NT2/D1 (cell line): ENCODE data around the gene TMEM200B.

Source experiments
- DNase-seq: peaks from one replicate; pipeline ENCODE4 v3.0.0-alpha.2; 2011; ENCODE audit warnings: low read depth, low spot score
- H3K27me3 ChIP-seq: 2 replicates; pipeline ENCODE4 v1.6.0; 2011; ENCODE audit warnings: mild to moderate bottlenecking; ENCODE audit not compliant: insufficient read length, insufficient read depth
- H3K36me3 ChIP-seq: 2 replicates; pipeline ENCODE4 v1.6.1; 2011; ENCODE audit warnings: mild to moderate bottlenecking, low read length, mixed read lengths; ENCODE audit not compliant: insufficient read depth, insufficient read length
- H3K4me1 ChIP-seq: 2 replicates; pipeline ENCODE4 v1.5.1; 2011; ENCODE audit not compliant: insufficient read depth, insufficient read length
- H3K4me3 ChIP-seq: 2 replicates; pipeline ENCODE4 v1.5.1; 2011; ENCODE audit warnings: low read depth; ENCODE audit not compliant: insufficient read length
- H3K9ac ChIP-seq: 2 replicates; pipeline ENCODE4 v1.6.0; 2011; ENCODE audit warnings: low read depth; ENCODE audit not compliant: insufficient read length
- H3K9me3 ChIP-seq: 2 replicates; pipeline ENCODE4 v1.5.1; 2011; ENCODE audit warnings: mild to moderate bottlenecking, low read length; ENCODE audit not compliant: insufficient read depth
- SUZ12 ChIP-seq: IDR thresholded peaks from 2 replicates; pipeline ENCODE4 v1.6.1; 2011; ENCODE audit not compliant: insufficient read length, insufficient read depth; ENCODE audit errors: extremely low read depth
- YY1 ChIP-seq: IDR thresholded peaks from 2 replicates; pipeline ENCODE4 v1.6.1; 2011; ENCODE audit not compliant: insufficient read length, insufficient read depth
- ZNF274 ChIP-seq: IDR thresholded peaks from 2 replicates; pipeline ENCODE4 v1.6.1; 2011; ENCODE audit warnings: mild to moderate bottlenecking, low read depth, low read length

TMEM200B gene

DNA sequence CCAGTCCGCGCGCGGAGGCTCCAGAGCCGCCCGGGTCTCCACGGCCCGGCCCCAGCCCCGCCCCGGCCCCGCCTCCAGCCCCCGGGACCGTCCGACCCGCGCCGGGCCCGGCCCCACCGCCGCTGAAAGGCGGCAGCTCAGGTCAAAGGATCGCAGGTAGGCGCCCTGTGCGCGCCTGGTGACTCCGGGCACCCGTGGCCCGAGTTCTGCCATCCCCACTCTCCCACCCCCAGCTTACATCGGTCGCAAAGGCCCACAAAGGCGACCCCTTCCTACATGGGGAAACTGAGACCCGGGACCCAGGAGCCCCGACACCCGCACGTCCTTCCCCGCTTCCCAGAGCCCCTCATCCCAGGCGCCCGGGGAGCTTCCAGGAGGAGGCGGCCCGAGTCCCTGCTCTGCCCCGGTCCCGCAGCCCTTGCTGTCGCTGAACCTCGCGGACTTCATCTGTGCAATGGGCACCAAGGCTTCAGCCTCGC lies at the start of gene TMEM200B:
TMEM200B (minus strand) TSS at position 17 of the 479 bp plus-strand sequence. CDS start 2,075 bp downstream, outside the sequence.
- Histone ChIP-seq H3K4me1 (peaks cover 19% of the 10 kb centered on the region), H3K36me3 (peaks cover 17% of the 10 kb centered on the region), H3K27me3 (peaks cover 40% of the 10 kb centered on the region), H3K9me3 (peaks cover 17% of the 10 kb centered on the region; the same call in 1 of the 2 replicates), H3K9ac (peak within 1 kb of the TSS; percentile 97), H3K4me3 (peak within 1 kb of the TSS; percentile 92)
- TF ChIP-seq ZNF274 (no peak), YY1 (no peak), SUZ12 (no peak)
- DNase-seq = no peak

DNA sequence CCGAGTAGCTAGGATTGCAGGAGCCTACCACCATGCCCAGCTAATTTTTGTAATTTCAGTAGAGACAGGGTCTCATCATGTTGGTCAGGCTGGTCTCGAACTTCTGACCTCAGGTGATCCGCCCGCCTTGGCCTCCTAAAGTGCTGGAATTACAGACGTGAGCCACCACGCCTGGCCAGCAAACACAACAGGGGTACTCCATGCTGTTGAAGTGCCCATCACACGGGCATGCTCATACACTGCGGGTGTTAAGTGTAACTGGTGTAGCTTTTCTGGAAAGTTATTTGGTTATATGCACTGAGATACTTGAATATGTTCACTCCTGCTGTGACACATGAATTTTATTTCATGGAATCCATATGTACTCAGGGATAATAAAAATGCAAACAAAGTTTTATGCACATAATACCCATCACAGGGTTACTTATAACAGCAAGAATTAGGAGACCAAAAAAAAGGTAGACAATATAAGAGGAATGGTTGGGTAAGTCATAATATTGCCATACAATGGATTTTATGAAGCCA lies 48.8 kb upstream of the TMEM200B start:
- DNase-seq = no peak
- H3K36me3 ChIP-seq = peaks cover 64% of the 10 kb centered on the region
- H3K9ac ChIP-seq = no peak overlapping the region
- H3K27me3 ChIP-seq = no peaks in the 10 kb centered on the region
- H3K4me1 ChIP-seq = peaks cover 3% of the 10 kb centered on the region
- H3K4me3 ChIP-seq = no peak overlapping the region
- TF ChIP-seq SUZ12 = no peak
- no peak for TF ChIP-seq ZNF274
- no peak for TF ChIP-seq YY1
- H3K9me3 ChIP-seq = no peaks in the 10 kb centered on the region

DNA sequence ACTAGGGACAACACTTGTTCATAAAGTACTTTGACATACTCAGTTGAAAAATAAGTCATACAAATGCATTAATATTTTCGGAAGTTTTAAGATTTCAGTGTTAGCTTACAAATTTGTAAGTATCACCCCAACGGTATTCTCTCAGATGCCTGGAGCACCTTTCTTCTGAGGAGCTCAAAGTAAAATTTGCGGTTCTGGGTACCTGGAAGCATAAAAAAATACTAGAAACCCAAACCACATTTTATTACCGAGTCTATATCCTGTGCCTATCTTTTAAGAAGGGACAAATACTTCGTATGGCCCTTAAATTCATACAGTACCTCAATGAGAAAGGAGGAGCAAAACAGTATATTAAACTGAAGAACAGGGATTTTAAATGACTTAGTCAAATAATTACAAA lies 47.8 kb upstream of the TMEM200B start:
- Histone ChIP-seq H3K4me3 (no peak overlapping the region), H3K27me3 (no peaks in the 10 kb centered on the region), H3K9me3 (no peaks in the 10 kb centered on the region), H3K36me3 (peaks cover 64% of the 10 kb centered on the region), H3K9ac (no peak overlapping the region), H3K4me1 (peaks cover 5% of the 10 kb centered on the region)
- TF ChIP-seq SUZ12 (no peak), YY1 (no peak), ZNF274 (no peak)
- DNase-seq = no peak

DNA sequence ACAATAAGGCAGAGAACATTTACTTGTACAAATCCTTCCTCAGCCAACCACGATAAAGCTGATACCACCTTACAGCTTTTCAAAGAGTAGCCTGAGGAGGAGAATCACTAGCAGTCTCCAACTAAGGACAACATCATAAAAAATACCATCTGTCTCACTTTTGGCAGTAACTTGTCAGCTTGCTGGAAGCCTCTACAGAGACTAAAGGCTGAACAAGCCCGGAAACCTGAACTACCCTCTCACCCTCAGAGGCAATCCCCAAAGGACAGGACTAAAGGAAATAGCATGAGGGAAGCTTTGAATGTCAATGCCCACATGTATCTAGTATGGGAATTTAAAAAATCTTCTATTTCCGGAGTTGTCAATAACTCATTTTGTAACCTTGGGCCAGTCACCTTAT lies 47.4 kb upstream of the TMEM200B start:
- Histone ChIP-seq H3K4me1 (peaks cover 7% of the 10 kb centered on the region), H3K9ac (no peak overlapping the region), H3K36me3 (peaks cover 67% of the 10 kb centered on the region), H3K4me3 (no peak overlapping the region), H3K9me3 (no peaks in the 10 kb centered on the region), H3K27me3 (no peaks in the 10 kb centered on the region)
- no peak for TF ChIP-seq ZNF274
- TF ChIP-seq SUZ12 = no peak
- TF ChIP-seq YY1 = no peak
- DNase-seq = no peak

DNA sequence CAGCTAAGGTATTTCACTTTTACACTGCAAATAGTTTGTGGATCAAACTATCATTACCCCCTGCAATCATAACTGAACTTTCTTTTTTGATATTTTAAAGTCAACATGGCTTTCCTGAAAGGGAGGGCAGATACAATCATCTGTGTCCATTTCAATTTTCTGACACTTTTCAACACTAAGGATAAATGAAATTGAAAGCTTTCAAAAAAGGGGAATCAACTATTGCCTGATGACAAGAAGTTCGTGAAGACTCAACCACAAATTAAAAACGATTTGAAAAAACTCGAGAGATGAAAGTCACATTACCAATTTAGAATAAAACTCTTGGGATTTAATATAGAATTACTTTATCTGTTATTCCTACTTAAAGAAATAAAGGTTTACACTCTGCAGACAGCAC lies 46.3 kb upstream of the TMEM200B start:
- no peak for DNase-seq
- Histone ChIP-seq H3K4me1 (peaks cover 10% of the 10 kb centered on the region), H3K36me3 (peaks cover 75% of the 10 kb centered on the region), H3K9ac (no peak overlapping the region), H3K9me3 (no peaks in the 10 kb centered on the region), H3K27me3 (no peaks in the 10 kb centered on the region), H3K4me3 (no peak overlapping the region)
- no peak for TF ChIP-seq SUZ12
- no peak for TF ChIP-seq ZNF274
- TF ChIP-seq YY1 = no peak

DNA sequence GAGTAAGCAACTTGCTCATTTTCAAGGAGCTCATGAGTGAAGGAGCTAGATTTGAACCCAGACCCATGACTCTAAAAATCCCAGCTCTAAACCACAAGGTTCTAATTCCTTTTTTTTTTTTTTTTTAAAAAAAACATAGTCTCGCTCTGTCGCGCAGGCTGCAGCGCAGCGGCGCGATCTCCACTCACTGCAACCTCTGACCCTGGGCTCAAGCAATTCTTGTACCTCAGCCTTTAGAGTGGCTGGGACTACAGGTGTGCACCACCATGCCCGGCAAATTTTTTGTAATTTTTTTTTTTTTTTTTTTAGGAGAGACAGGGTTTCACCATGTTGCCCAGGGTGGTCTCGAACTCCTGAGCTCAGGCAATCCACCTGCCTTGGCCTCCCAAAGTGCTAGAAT lies 44.2 kb upstream of the TMEM200B start:
- Histone ChIP-seq H3K9ac (no peak overlapping the region), H3K36me3 (peaks cover 93% of the 10 kb centered on the region), H3K4me1 (peaks cover 13% of the 10 kb centered on the region), H3K27me3 (no peaks in the 10 kb centered on the region), H3K9me3 (no peaks in the 10 kb centered on the region), H3K4me3 (no peak overlapping the region)
- TF ChIP-seq SUZ12 (no peak), YY1 (no peak), ZNF274 (no peak)
- no peak for DNase-seq

DNA sequence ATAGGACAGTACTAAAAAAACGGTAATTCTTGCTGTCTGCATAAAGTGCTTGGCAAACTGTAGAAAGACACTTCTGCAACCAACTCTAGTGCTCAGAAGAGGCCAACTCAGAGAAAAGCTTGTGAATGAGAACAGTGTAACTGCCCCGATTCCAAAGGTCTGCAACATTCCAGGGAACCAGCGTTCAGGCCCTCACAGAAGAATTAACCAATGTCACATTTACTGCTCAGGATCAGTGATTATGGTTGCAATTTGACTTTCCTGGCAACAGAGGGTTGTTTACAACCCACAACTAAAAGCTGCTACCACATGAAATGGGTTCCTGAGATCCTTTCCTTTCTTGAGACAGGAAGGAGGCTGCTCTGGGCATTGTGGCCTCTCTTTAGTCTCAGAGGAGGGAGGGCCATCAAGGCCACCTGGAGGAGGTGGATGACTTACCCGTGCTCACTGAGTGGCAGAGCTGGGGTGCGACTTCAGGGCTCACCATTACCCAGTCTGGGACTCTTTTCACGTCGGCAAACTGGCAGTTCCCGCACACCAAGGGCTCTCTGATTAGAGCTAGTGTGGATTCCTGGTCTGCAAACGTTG lies 42.7 kb upstream of the TMEM200B start:
- H3K4me1 ChIP-seq = peaks cover 10% of the 10 kb centered on the region
- no peak for TF ChIP-seq SUZ12
- TF ChIP-seq YY1 = no peak
- TF ChIP-seq ZNF274 = no peak
- no peak for DNase-seq
- H3K27me3 ChIP-seq = no peaks in the 10 kb centered on the region
- peaks cover 94% of the 10 kb centered on the region for H3K36me3 ChIP-seq
- H3K9me3 ChIP-seq = no peaks in the 10 kb centered on the region
- no peak overlapping the region for H3K9ac ChIP-seq
- H3K4me3 ChIP-seq = no peak overlapping the region
